ENCODE measurements around the gene GNL1. TPM values are rescaled to one million over a fixed set of nuclear protein-coding genes. Genes with fewer than 3 reads are reported as not detected.

The GNL1 gene
- total and polyA plus RNA-seq, 2 experiments from 2014 or later = 16.1 to 33.9 TPM

DNA sequence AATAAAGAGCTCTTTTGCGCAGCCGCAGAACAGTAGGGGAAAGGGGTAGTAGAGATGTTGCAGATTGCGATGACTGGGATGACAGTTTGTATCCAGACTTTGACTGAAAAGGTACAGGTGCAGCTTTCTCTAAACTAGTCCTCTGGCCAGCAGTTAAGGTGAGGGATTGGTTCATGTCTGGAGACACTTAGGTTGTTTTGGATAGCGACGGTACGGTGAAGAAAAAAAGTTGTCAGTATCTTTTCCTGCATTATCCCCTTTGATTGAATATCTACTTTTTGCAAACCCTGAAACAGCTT lies 1.3 kb upstream of the GNL1 start:
- no peaks in the 10 kb centered on the region for H3K27me3 ChIP-seq
- H3K4me1 ChIP-seq (ENCODE audit: low read depth) = peaks cover 13% of the 10 kb centered on the region
- TF ChIP-seq, protein P1, sequence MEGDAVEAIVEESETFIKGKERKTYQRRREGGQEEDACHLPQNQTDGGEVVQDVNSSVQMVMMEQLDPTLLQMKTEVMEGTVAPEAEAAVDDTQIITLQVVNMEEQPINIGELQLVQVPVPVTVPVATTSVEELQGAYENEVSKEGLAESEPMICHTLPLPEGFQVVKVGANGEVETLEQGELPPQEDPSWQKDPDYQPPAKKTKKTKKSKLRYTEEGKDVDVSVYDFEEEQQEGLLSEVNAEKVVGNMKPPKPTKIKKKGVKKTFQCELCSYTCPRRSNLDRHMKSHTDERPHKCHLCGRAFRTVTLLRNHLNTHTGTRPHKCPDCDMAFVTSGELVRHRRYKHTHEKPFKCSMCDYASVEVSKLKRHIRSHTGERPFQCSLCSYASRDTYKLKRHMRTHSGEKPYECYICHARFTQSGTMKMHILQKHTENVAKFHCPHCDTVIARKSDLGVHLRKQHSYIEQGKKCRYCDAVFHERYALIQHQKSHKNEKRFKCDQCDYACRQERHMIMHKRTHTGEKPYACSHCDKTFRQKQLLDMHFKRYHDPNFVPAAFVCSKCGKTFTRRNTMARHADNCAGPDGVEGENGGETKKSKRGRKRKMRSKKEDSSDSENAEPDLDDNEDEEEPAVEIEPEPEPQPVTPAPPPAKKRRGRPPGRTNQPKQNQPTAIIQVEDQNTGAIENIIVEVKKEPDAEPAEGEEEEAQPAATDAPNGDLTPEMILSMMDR (IDR thresholded peaks at IDR 0.05; ENCODE audit: low read depth, low read length) = no peak
- no peaks in the 10 kb centered on the region for H3K9me3 ChIP-seq (ENCODE audit: low read depth)
- no peak for DNase-seq (ENCODE audit: low read depth in 1 of 2, low spot score in 1 of 2)
- H3K4me3 ChIP-seq = peak overlapping the region; percentile 73
- peaks cover 19% of the 10 kb centered on the region for H3K36me3 ChIP-seq
- peak overlapping the region; percentile 87 for H3K27ac ChIP-seq

DNA sequence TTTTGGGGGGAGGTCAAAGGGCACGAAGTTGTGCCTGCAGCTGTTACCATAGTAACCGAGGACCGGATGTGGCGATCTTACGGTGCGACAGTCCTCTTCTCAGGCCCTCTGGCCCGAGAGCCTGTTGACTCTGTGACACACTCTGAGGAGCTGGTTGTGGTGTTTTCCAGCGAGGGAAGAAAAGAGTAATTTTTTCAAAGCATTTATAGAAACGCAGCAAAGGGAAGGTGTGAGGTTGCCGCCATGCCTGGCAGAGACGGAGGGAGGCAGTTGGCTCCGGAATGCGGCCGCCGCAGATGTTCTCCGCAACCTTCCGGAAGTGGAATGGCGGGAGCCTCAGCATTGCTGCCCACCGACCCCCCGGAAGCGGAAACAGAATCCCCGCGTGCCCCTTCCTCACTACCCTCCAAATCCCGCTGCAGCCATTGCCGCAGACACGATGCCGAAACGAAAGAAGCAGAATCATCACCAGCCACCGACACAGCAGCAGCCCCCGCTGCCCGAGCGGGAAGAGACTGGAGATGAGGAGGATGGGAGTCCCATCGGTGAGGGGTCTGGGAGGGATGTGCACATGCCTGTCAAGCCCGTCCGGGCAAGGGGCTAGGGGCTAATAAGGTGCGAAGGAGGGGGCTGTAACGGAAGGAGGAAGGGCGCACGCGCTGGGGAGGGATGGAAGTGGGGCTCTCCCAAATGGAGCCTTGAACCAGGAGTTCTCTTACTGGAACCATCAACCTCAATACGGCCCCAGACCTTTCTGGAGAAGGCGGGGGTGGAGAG lies 805 bp upstream of the GNL1 start, which contains the start of gene PRR3:
TSS of gene PRR3 (plus strand) at position 390 of the 777 bp plus-strand sequence. CDS start at position 440, 50 bp downstream.
- H3K4me3 ChIP-seq = peak within 1 kb of the TSS; percentile 73
- DNase-seq (ENCODE audit: low read depth in 1 of 2, low spot score in 1 of 2) = peak; percentile 91 to 93
- no peaks in the 10 kb centered on the region for H3K27me3 ChIP-seq
- no peaks in the 10 kb centered on the region for H3K9me3 ChIP-seq (ENCODE audit: low read depth)
- H3K4me1 ChIP-seq (ENCODE audit: low read depth) = peaks cover 13% of the 10 kb centered on the region
- H3K36me3 ChIP-seq = peaks cover 20% of the 10 kb centered on the region
- TF ChIP-seq, protein P1 (IDR thresholded peaks at IDR 0.05; ENCODE audit: low read depth, low read length) = no peak
- H3K27ac ChIP-seq = peak within 1 kb of the TSS; percentile 87

DNA sequence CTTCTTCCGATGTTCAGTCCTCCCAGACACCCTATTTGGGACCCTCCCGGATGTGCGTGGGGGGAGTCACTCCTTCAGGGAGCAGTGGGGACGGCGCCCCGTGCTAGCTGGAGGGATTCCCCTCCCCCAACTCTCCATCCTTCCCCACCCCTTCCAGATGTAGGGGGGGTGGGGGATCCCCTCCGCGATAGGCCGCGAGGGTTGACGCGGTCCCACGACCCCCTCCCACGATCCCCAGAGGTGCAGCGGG lies 548 bp downstream of the GNL1 start:
- peak overlapping the region; percentile 73 for H3K4me3 ChIP-seq
- H3K27ac ChIP-seq = peak overlapping the region; percentile 87
- H3K4me1 ChIP-seq (ENCODE audit: low read depth) = peaks cover 13% of the 10 kb centered on the region
- no peaks in the 10 kb centered on the region for H3K9me3 ChIP-seq (ENCODE audit: low read depth)
- TF ChIP-seq, protein P1 (IDR thresholded peaks at IDR 0.05; ENCODE audit: low read depth, low read length) = no peak
- H3K36me3 ChIP-seq = peaks cover 29% of the 10 kb centered on the region
- DNase-seq (ENCODE audit: low read depth in 1 of 2, low spot score in 1 of 2) = no peak
- no peaks in the 10 kb centered on the region for H3K27me3 ChIP-seq

DNA sequence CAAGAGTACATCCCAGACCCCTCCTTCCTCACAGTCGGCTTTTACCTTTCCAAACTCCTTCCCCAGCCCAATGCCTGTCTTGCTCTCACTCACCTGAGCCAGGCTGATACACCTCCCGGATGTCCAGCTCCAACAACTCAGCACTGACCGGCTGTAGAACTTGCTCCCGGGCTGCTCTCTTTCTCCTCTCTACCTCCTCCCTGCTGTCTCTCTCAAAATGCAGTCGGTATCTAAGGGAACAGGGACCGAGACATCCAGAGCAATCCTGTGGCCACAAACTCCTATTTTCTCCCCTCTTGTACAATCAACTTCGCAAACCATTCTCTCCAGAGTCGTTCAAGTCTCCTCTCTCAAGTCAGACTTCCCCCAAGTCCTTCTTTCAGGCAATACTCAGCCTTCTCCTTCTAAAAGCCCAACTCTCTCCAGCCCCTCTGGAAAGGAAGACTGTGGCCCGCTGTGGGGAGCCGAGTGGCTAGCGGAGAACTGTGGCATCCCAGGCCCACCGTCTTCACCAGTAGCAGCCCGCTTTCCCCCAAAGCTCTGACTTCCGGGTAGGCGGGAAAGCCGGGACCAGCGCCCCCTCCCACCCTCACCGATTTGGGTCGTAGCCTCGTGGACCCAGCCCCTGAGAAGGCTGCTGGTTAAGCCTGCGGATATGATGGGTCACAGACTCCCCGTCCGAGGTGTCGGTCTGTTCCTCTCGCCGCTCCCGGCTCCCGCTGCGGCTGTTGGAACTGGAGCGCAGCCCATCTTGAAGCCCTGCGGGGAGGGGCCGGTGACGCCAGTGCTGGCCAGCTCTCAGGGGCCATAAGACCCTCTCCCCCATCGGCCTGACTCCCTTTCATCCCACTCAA lies 1.1 kb downstream of the GNL1 start:
- Histone ChIP-seq H3K4me3 (peak overlapping the region; percentile 73), H3K4me1 (ENCODE audit: low read depth) (peaks cover 13% of the 10 kb centered on the region), H3K27ac (peak overlapping the region; percentile 87), H3K27me3 (no peaks in the 10 kb centered on the region), H3K9me3 (ENCODE audit: low read depth) (no peaks in the 10 kb centered on the region), H3K36me3 (peaks cover 33% of the 10 kb centered on the region)
- DNase-seq (ENCODE audit: low read depth in 1 of 2, low spot score in 1 of 2) = peak; percentile 59 to 75
- TF ChIP-seq, protein P1 (IDR thresholded peaks at IDR 0.05; ENCODE audit: low read depth, low read length) = no peak

DNA sequence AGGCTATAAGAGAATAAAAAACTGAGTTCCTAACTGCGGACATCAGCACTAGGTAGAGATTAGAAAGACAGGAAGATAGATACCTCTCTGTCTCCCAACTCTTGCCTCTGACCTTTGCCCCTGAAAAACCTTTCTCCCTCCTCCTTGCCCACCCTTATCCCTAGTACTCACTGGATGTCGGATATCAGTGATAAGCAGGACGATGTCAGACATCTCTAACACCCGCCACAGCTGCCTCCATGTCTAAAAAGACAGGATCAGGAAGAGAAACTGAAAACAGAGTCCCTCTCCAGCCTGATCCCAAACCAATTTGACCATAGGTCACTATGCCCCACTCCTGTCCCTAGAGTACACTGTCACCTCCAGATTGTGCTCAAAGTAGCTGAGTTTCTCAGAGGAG lies 1.9 kb downstream of the GNL1 start:
- Histone ChIP-seq H3K27ac (no peak overlapping the region), H3K27me3 (no peaks in the 10 kb centered on the region), H3K9me3 (ENCODE audit: low read depth) (no peaks in the 10 kb centered on the region), H3K4me1 (ENCODE audit: low read depth) (peaks cover 13% of the 10 kb centered on the region), H3K36me3 (peaks cover 35% of the 10 kb centered on the region), H3K4me3 (no peak overlapping the region)
- TF ChIP-seq, protein P1 (IDR thresholded peaks at IDR 0.05; ENCODE audit: low read depth, low read length) = no peak
- no peak for DNase-seq (ENCODE audit: low read depth in 1 of 2, low spot score in 1 of 2)
